Measurements from ENCODE around the gene TUBA1A.
A peak's percentile ranks its signal among the peaks of the same experiment; 100 is the strongest.
"Not testable (repeated sequence)": the region's sequence is repeated elsewhere in the genome, so short reads cannot be mapped to it uniquely, and the experiment has no call there.

The TUBA1A gene

GRCh38 chr12:49200919-49201594 lies 12.2 kb upstream of the TUBA1A start:
- no peak for DNase-seq (ENCODE audit: low read depth in 2 of 2)

- DNase-seq (ENCODE audit: low read depth in 2 of 2): no peak
Measured at GRCh38 chr12:49198431-49199155, 9.7 kb upstream of the TUBA1A start.

GRCh38 chr12:49197256-49197655 lies 8.4 kb upstream of the TUBA1A start:
- no peak for DNase-seq (ENCODE audit: low read depth in 2 of 2)

GRCh38 chr12:49195736-49196135 lies 6.9 kb upstream of the TUBA1A start:
- no peak for DNase-seq (ENCODE audit: low read depth in 2 of 2)

- DNase-seq (ENCODE audit: low read depth in 2 of 2): not testable (repeated sequence)
Measured at GRCh38 chr12:49193746-49194145, 4.9 kb upstream of the TUBA1A start.

GRCh38 chr12:49191498-49191897 lies 2.6 kb upstream of the TUBA1A start:
- not testable (repeated sequence) for DNase-seq (ENCODE audit: low read depth in 2 of 2)

GRCh38 chr12:49190974-49191373 lies 2.1 kb upstream of the TUBA1A start:
- DNase-seq (ENCODE audit: low read depth in 2 of 2): no peak

- DNase-seq (ENCODE audit: low read depth in 2 of 2): no peak
Measured at GRCh38 chr12:49189731-49190716, 1.1 kb upstream of the TUBA1A start.

GRCh38 chr12:49188201-49188915 lies 522 bp downstream of the TUBA1A start:
- DNase-seq (ENCODE audit: low read depth in 2 of 2): peak; percentile 51 to 57

- DNase-seq (ENCODE audit: low read depth in 2 of 2): no peak
Measured at GRCh38 chr12:49187184-49187583, 1.7 kb downstream of the TUBA1A start.

- DNase-seq (ENCODE audit: low read depth in 2 of 2): not testable (repeated sequence)
Measured at GRCh38 chr12:49186307-49186706, 2.6 kb downstream of the TUBA1A start.

DNA sequence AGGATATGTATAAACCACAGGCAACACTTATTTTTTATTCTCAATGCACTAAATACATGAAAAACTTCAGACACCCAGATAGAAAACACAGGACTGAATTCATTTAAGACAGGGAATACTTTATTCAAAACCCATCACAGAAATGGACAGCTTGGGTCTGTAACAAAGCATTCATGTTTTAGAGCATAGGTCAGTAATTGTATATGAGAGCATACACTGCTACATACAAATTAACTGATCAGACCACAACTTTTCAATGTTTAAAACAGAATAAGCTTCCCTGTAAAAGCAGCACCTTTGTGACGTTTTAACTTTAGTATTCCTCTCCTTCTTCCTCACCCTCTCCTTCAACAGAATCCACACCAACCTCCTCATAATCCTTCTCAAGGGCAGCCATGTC lies 4.2 kb downstream of the TUBA1A start:
- not testable (repeated sequence) for DNase-seq (ENCODE audit: low read depth in 2 of 2)

DNA sequence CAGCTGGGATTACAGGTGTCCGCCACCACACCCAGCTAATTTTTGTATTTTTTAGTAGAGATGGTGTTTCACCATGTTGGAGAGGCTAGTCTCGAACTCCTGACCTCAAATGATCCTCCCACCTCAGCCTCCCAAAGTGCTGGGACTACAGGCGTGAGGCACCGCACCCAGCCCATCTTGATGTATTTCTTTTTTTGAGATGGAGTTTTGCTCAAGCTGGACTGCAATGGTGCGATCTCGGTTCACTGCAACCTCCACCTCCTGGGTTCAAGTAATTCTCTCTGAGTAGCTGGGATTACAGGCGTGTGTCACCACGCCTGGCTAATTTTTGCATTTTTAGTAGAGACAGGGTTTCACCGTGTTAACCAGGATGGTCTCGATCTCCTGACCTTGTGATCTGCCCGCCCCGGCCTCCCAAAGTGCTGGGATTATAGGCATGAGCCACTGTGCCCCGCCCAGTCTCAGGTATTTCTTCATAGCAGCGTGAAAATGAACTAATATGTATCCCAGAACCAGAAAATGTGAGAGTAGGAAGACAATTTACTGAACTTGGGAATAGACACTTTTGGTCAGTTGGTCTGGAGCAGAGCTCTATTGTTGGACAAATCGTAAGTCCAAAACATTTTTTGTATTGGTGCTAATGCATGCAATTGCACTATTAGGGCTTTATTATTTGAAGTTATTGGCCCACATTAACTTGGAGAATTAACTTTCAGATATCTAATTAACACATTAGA lies 5.5 kb downstream of the TUBA1A start:
- DNase-seq (ENCODE audit: low read depth in 2 of 2): not testable (repeated sequence)

DNA sequence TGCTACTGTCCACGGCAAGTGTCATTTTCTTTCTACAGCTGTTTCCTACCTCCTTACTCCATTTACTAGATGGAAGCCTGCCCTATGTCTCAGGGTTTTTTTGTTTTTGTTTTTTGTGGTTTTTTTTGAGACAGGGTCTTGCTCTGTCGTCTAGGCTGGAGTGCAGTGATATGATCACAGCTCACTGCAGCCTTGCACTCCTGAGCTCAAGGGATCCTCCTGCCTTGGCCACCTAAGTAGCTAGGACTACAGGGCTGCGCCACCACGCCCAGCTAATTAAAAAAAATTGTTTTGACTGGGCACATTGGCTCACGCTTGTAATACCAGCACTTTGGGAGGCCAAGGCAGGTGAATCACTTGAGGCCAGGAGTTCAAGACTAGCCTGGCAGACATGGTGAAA lies 14.7 kb downstream of the TUBA1A start:
- DNase-seq (ENCODE audit: low read depth in 2 of 2): no peak

DNA sequence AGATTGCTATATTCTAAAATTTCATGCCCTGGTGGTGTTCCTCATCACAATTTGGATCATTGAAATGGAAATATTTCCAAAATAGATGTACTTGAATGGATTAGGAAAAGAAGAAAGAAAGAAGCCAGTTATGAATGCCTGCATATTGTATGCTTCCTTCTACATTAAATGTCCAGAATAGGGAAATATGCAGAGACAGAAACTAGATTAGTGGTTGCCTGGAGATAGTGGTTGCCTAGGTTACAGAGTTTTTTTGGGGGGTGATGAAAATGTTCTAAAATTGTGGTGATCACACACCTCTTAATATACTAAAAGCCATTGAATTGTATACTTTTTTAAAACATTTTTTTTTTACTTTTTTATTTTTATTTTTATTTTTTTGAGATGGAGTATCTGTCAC lies 18.0 kb downstream of the TUBA1A start:
- DNase-seq (ENCODE audit: low read depth in 2 of 2): no peak

DNA sequence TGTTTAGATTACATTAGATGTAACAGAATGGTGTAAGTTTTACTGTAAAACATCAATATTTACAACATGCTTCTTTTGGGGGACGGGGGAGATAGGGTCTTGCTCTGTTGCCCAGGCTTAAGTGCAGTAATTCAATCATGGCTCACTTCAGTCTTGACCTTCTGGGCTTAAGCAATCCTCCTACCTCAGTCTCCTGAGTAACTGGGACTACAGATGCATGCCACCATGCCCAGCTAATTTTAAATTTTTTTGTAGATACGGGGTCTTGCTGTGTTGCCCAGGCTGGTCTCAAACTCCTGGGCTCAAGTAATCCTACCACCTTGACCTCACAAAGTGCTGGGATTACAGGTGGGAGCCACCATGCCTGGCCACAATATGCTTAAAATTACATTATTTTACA lies 23.8 kb downstream of the TUBA1A start:
- no peak for DNase-seq (ENCODE audit: low read depth in 2 of 2)

GRCh38 chr12:49161901-49162300 lies 27.0 kb downstream of the TUBA1A start:
- not testable (repeated sequence) for DNase-seq (ENCODE audit: low read depth in 2 of 2)

GRCh38 chr12:49161092-49161795 lies 27.6 kb downstream of the TUBA1A start:
- DNase-seq (ENCODE audit: low read depth in 2 of 2): no peak

DNA sequence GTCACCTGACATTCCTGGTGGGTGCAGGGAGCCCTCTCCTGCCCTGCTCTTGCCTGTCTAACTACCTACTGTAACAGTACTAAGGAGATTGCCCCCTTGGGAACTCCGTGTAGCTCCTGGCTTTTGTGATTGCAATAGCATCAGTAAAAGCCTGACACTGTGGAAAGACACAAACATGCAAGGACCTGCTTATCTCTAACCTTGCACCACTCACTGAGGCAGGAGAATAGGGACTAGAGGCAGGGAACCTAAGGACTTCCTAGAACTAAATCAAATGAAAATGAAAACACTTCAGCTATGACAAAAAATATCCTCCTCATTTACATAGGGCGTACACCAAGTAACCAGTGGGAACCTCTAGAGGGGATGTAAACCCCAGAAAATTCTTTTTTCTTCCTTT lies 28.5 kb downstream of the TUBA1A start:
- DNase-seq (ENCODE audit: low read depth in 2 of 2): no peak

GRCh38 chr12:49154221-49154620 lies 34.7 kb downstream of the TUBA1A start:
- no peak for DNase-seq (ENCODE audit: low read depth in 2 of 2)
